B cell (primary cell): ENCODE data around the gene MYO19.

Source experiments
- CTCF ChIP-seq: fragments of 200-600 bp; IDR thresholded peaks from one replicate; pipeline ENCODE4 v1.8.0; 2022; ENCODE audit warnings: antibody characterized with exemption, mild to moderate bottlenecking
- EZH2 ChIP-seq: IDR thresholded peaks from 2 replicates; pipeline ENCODE4 v1.6.1; 2012; ENCODE audit warnings: borderline replicate concordance, low read depth, mild to moderate bottlenecking, moderate library complexity, low read length; ENCODE audit not compliant: insufficient read depth, poor library complexity, severe bottlenecking

- no peak for TF ChIP-seq CTCF
- TF ChIP-seq EZH2: no peak
These were observed 40.4 kb upstream of the MYO19 start for GRCh38 chr17:36575028-36575427.
